Activated CD8-positive, alpha-beta memory T cell treated with anti-CD3 and anti-CD28 coated beads for 1 hour (primary cell): ENCODE measurements around the gene SCAMP3.
"Not testable (repeated sequence)": the region's sequence is repeated elsewhere in the genome, so short reads cannot be mapped to it uniquely, and the experiment has no call there.

Experiments used
- DNase-seq, 2 donors: peaks; one replicate each; pipeline ENCODE4 v3.0.0-alpha.2; 2020; ENCODE audit warnings: low read depth in 1 of 2; ENCODE audit errors: extremely low read depth in 1 of 2

SCAMP3 gene

GRCh38 chr1:155261852-155262673 is at the start of gene SCAMP3:
Gene SCAMP3, minus strand, starts transcription at chr1:155262360. Its CDS starts 209 bp downstream, at chr1:155262151.
- DNase-seq: peak; percentile 68 to 72

GRCh38 chr1:155309423-155310021 is 47.4 kb upstream of the SCAMP3 start:
- DNase-seq: no peak

- DNase-seq: peak; percentile 92 to 95
Observed at GRCh38 chr1:155308493-155309422, 46.6 kb upstream of the SCAMP3 start, which contains the start of gene FDPS. Gene FDPS, plus strand, starts transcription at chr1:155308866. Its CDS starts 924 bp downstream, at chr1:155309790.

GRCh38 chr1:155307247-155307740 is 45.1 kb upstream of the SCAMP3 start:
- no peak for DNase-seq

GRCh38 chr1:155305881-155306391 is 43.8 kb upstream of the SCAMP3 start:
- DNase-seq: no peak

- DNase-seq: no peak
Observed at GRCh38 chr1:155304558-155305063, 42.5 kb upstream of the SCAMP3 start.

DNA sequence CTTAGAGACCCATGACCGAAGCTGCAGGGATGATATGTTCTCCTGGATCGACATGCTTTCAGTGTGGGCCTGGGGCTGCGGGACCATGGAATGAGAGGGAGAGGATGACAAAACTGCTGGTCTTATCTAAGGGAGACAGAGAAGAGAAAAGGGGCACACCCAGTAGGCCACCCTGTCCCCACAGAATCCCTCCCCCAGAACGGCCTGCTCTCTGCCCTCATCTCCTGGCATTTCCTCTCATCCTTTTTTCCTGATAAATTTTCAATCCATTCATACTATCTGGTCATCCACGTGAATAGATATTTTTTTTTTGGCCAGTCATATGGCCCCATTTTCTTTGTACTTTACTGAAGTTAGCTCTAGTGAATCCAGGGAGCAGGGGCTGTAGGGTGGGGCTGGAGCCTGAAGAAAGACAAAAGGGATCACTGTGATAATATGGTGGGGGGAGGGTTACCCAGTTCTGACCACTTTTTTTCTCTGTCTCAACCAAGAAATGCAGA is 39.2 kb upstream of the SCAMP3 start, which contains the start of gene PKLR:
PKLR (minus strand) TSS at position 97 of the 500 bp plus-strand sequence; CDS start at position 54, 43 bp downstream.
- DNase-seq: no peak

DNA sequence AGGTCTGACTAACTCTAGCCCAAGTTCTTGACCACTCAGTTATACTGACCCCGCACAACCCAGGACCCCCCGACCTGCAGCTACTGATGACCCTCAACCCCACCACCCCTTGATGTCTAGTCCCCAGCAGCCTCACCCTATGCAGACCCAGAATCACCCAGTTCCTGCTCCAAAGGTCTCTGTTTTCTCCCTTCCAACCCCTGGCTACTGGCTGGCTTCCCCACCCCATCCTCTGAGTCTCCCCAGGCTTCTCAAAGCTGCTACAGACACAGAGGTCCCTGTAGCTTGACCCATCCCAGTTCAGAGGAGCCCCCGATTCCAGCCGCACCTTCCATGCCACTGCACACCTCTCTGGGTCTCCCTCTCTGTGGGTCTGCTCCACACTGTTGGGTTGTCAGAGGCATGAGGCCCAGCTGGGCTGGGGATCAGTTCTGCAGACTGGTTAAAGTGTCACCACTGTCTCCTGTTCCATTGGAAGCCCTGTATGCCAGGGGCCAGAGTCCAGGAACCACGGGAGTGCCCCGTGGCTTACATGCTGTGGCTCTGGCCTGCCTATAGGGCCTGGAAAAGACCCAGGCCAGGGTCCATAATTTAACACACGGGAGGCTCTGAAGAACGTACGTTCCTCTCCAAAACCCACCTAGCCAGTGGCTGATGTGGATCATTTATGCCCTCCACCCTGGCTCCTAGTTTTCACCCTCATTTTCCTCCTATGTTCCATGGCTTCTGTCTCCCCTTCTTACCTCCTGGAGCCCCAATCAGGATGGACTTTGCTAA is 38.6 kb upstream of the SCAMP3 start:
- DNase-seq: no peak

DNA sequence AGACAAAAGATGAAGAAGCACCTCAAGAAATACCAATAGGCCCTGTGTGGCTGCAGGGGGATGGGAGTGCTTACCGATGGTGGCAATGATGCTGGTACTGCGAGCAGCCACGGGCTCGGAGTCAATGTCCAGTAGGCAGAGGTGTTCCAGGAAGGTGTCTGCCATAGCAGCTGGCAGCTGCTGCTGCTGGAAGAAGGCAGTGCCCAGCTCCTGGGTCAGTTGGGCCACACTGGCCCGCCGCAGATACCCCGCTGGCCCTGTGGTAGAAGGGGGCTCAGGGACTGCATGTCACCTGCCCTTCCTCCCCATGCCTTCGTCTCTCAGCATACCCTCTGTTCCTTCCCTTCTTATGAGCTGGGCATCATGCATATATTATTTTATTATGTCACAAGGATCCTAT is 37.9 kb upstream of the SCAMP3 start:
- no peak for DNase-seq

- no peak for DNase-seq
Observed at GRCh38 chr1:155297384-155297783, 35.2 kb upstream of the SCAMP3 start.

DNA sequence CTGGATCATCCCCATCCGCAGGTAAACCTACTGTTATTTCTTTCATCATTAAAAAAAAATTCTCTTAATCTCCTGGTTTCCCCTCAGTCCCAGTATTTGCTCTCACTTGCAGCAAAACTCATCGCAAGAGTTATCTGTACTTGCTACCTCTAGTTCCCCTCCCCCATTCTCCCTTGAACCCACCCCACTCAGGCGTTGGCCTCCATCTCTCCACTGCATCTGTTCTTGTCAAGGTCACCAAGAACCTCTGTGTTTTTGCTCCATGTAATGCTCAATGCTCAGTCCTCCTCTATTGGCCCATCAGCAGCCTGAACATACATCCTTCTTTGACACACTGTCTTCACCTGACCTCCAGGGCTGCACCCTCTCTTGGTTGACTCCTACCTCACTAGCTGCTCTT is 34.5 kb upstream of the SCAMP3 start:
- no peak for DNase-seq

DNA sequence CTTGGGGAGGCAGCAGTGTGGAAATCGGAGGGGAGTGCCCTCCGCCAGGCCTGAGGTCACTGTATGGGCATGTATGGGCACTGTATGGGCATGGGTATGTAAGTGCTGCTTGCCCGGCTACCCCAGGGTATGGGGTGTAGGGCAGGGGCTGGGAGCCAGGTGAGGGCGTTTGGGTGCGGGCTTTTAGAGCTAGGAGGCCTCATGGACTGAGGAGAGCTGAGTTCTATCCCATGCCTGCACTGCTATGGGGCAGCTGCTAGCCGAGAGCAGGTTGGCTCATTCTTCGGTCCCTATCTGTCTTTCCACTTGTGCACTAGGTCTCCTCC is 33.7 kb upstream of the SCAMP3 start:
- DNase-seq: no peak

DNA sequence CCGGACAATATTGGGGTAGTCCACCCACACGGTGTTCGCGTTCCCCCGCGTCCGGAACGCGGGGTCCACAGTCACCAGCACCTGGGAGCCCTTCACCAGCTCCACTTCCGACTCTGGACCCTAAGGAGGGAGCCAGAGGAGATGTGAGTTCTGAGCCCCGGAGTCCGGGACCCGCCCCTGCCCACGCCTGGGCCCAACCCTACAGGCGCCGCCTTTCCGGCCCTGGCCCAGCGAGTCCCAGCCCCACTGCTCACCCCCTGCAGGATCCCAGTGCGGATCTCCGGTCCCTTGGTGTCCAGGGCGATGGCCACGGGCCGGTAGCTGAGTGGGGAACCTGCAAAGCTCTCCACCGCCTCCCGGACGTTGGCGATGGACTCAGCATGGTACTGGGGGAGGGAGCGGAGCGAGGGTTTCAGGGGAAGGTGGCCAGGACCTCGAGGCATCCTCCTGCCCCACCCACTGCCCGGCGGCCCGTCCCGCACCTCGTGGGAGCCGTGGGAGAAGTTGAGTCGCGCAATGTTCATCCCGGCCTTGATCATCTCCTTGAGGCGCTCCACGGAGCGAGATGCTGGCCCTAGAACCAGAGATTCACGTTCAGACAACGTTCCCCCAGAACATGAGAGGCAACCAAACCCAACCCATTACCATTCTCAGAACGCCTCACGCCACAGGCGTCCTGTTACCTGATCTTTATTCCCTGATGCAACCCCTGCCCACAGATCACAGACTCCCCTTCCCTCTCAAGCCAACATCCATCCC is 33.2 kb upstream of the SCAMP3 start:
- no peak for DNase-seq

- no peak for DNase-seq
Observed at GRCh38 chr1:155294520-155295182, 32.5 kb upstream of the SCAMP3 start.

DNA sequence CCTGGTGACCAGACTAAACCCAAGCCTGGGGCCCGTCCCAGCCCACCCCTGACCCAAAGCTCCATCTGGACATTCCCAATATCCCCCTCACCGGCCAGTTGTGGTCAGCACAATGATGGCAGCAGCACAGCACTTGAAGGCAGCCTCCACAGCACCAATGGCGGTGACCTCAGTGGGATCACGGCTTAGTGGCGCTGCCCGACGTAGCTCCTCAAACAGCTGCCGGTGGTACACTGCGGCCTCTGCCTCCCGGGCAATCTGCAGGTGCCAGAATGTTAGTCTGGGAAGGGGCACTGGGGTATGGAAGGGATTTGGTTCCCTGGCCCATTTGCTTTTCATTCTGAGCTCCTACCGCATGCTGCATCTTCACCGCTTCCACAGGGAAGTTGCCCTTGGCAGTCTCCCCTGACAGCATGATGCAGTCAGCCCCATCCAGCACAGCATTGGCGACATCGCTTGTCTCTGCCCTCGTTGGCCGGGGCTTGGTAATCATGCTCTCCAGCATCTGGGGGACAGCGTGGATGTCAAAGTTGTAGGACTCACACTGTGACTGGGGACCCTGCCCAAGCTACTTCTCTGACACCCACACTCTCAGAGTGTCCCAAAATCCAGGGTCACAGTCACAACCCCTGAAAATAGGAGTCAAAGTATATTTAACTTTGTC is 31.1 kb upstream of the SCAMP3 start:
- DNase-seq: no peak

GRCh38 chr1:155291006-155291405 is 28.8 kb upstream of the SCAMP3 start:
- not testable (repeated sequence) for DNase-seq

DNA sequence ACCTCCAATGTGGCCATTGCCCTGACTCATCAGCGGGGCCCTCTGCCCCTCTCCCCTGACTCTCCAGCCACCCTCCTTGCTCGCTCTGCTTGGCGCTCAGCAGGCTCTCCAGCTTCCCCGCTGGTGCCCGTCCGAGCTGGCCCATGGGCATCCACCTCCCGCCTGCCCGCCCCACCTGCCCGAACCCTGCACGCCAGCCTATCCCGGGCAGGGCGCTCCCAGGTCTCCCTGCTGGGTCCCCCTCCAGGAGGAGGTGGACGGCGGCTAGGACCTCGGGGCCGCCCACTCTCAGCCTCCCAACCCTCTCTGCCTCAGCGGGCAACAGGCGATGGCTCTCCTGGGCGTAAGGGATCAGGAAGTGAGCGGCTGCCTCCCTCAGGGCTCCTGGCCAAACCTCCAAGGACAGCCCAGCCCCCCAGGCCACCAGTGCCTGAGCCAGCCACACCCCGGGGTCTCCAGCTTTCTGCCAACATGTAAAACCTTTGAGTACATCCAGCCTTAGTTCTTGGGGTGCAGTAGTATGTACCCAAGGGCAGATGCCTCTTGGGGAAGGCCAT is 25.9 kb upstream of the SCAMP3 start:
- no peak for DNase-seq

GRCh38 chr1:155286544-155286943 is 24.4 kb upstream of the SCAMP3 start:
- DNase-seq: no peak
